NOMO-1 treated with dmso at 0.1 percent for 144 hours (cell line): Measurements from ENCODE around the gene ARHGEF9.
"Not testable (repeated sequence)": the region's sequence is repeated elsewhere in the genome, so short reads cannot be mapped to it uniquely, and the experiment has no call there.

Experiments used
- DNase-seq: peaks from one replicate; lab custom pipeline; 2025; ENCODE audit not compliant: unreplicated experiment; lab: John Stamatoyannopoulos, UW

ARHGEF9 gene

GRCh38 chrX:63664741-63665140, 120.3 kb downstream of the ARHGEF9 start:
- DNase-seq = no peak

GRCh38 chrX:63664083-63664482, 120.9 kb downstream of the ARHGEF9 start:
- DNase-seq = no peak

- no peak for DNase-seq
These were observed 123.3 kb downstream of the ARHGEF9 start for GRCh38 chrX:63661676-63662075.

- no peak for DNase-seq
These were observed 126.1 kb downstream of the ARHGEF9 start for GRCh38 chrX:63658920-63659319.

- peak; percentile 42 for DNase-seq
These were observed 127.2 kb downstream of the ARHGEF9 start for GRCh38 chrX:63657821-63658220.

- DNase-seq = no peak
These were observed 128.0 kb downstream of the ARHGEF9 start for GRCh38 chrX:63656871-63657580.

- no peak for DNase-seq
These were observed 132.8 kb downstream of the ARHGEF9 start for GRCh38 chrX:63652086-63652765.

GRCh38 chrX:63645748-63646147, 139.3 kb downstream of the ARHGEF9 start:
- DNase-seq = not testable (repeated sequence)

- DNase-seq = no peak
These were observed 149.3 kb downstream of the ARHGEF9 start for GRCh38 chrX:63635750-63636149.

GRCh38 chrX:63613531-63614028, 171.4 kb downstream of the ARHGEF9 start:
- DNase-seq = no peak

- DNase-seq = no peak
These were observed 199.1 kb downstream of the ARHGEF9 start for GRCh38 chrX:63585936-63586335.
